BE2C (cell line): ENCODE results near the gene GNAL.

Experiments
- DNase-seq: peaks from one replicate; pipeline ENCODE4 v3.0.0-alpha.2; 2020
- H3K27me3 ChIP-seq: fragments of 250-450 bp; sonication (Bioruptor Pico); 2 replicates; pipeline ENCODE4 v1.5.1; 2020; ENCODE audit warnings: mild to moderate bottlenecking
- H3K36me3 ChIP-seq: fragments of 250-450 bp; sonication (Bioruptor Pico); 2 replicates; pipeline ENCODE4 v1.5.1; 2020; ENCODE audit warnings: mild to moderate bottlenecking
- H3K4me1 ChIP-seq: fragments of 250-450 bp; sonication (Bioruptor Pico); 2 replicates; pipeline ENCODE4 v1.5.1; 2020
- H3K4me3 ChIP-seq: 2 replicates; pipeline ENCODE4 v1.5.1; 2011; ENCODE audit warnings: low read depth, low read length
- H3K9me3 ChIP-seq: fragments of 250-450 bp; sonication (Bioruptor Pico); 2 replicates; pipeline ENCODE4 v1.5.1; 2020
- CTCF ChIP-seq: IDR thresholded peaks from 2 replicates; pipeline ENCODE4 v1.5.1; 2012; ENCODE audit warnings: mild to moderate bottlenecking, low read depth, low read length

The GNAL gene

DNA sequence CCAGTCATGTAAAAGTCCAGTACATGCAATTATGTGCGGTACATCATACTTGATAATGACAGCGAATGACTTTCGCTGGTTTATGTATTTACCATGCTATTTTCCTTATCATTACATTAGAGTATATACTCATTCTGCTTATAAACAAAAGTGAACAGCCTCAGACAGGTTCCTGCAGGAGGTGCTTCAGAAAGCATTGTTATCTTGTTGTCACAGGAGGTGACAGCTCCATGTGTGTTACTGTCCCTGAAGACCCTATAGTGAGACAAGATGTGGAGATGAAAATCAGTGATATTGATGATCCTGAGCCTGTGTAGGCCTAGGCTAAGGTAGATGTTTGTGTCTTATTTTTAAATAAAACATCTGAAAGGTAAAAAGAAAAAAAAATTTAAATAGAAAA lies 234.4 kb downstream of the GNAL start:
- DNase-seq: no peak
- Histone ChIP-seq H3K36me3 (no peaks in the 10 kb centered on the region), H3K4me3 (no peak overlapping the region), H3K4me1 (no peaks in the 10 kb centered on the region), H3K9me3 (no peaks in the 10 kb centered on the region), H3K27me3 (no peaks in the 10 kb centered on the region)
- TF ChIP-seq CTCF: no peak

DNA sequence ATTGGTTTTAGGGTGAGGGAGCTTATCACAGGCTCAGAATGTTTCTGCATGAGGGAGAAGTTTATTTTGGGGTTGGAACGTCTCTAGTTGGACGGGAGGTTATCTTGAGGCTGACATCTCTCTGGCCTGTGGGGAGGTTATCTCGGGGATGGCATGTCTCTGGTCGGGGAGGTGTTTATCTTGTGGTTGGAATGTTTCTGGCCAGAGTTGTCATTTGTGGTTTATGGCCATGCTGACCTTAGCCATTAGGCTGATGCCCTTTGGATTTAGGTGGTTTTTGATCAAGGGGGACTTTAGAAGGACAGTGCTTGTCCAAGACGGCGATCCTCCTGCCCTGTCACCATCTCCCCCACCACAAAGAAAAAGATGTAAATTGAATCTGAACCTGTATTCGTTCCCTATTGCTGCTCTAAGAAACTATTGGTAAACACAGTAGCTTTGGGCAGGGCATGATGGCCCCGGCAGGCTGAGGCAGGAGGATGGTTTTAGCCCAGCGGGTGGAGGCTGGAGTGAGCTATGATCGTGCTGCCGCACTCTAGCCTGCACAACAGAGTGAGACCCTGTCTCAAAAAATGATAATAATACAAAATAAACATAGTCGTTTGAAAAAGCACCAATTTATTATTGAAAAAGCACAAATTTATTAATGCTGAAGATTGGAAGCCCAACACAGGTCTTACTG lies 236.9 kb downstream of the GNAL start:
- H3K27me3 ChIP-seq: no peaks in the 10 kb centered on the region
- H3K4me3 ChIP-seq: no peak overlapping the region
- H3K36me3 ChIP-seq: no peaks in the 10 kb centered on the region
- no peak for DNase-seq
- no peaks in the 10 kb centered on the region for H3K9me3 ChIP-seq
- no peaks in the 10 kb centered on the region for H3K4me1 ChIP-seq
- TF ChIP-seq CTCF: no peak

DNA sequence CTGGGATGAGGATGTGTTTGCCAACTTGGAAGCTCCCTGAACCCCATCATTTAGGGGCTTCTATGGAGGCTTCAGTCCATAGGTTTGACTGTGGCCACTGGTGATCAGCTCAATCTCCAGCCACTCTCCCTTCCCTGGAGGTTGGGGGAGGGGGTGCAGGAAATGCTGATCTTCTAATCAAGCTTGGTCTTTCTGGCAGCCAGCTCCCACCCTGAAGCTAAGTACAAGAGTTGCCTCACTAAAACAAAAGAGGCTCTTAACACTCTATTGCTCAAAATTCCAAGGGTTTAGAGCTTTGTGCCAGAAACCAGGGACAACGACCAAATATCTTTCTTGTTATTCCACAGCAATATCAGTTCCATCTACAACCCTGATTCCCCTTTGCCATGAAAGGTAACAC lies 238.4 kb downstream of the GNAL start:
- H3K27me3 ChIP-seq: no peaks in the 10 kb centered on the region
- no peak for DNase-seq
- no peaks in the 10 kb centered on the region for H3K4me1 ChIP-seq
- H3K9me3 ChIP-seq: no peaks in the 10 kb centered on the region
- no peak overlapping the region for H3K4me3 ChIP-seq
- H3K36me3 ChIP-seq: no peaks in the 10 kb centered on the region
- no peak for TF ChIP-seq CTCF

DNA sequence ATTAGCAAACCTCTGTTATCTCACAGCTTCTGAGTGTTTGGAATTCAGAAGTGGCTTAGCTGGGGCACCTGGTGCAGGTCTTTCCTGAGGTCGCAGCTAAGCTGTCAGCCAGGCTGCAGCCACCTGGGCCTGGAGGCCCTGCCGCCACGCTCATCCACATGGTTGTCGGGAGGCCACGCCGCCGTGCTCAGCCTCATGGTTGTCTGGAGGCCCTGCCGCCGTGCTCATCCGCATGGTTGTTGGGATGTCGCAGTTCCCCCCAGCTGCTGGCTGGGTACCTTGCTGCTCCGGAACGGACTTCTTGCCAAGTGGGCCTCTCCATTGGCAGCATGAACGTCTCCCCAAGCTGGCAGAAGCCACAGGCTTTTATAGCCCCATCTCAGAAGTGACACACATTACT lies 243.3 kb downstream of the GNAL start:
- no peak for TF ChIP-seq CTCF
- no peaks in the 10 kb centered on the region for H3K27me3 ChIP-seq
- H3K9me3 ChIP-seq: no peaks in the 10 kb centered on the region
- no peak for DNase-seq
- no peak overlapping the region for H3K4me3 ChIP-seq
- H3K36me3 ChIP-seq: no peaks in the 10 kb centered on the region
- no peaks in the 10 kb centered on the region for H3K4me1 ChIP-seq
